T-helper 22 cell (primary cell): Measurements from ENCODE around the gene POLR2A.
A peak's percentile ranks its signal among the peaks of the same experiment; 100 is the strongest.
"Not testable (repeated sequence)": the region's sequence is repeated elsewhere in the genome, so short reads cannot be mapped to it uniquely, and the experiment has no call there.

Source experiments
- DNase-seq: peaks from one replicate; pipeline ENCODE4 v3.0.0-alpha.2; 2020; ENCODE audit warnings: low read depth

Gene POLR2A

DNA sequence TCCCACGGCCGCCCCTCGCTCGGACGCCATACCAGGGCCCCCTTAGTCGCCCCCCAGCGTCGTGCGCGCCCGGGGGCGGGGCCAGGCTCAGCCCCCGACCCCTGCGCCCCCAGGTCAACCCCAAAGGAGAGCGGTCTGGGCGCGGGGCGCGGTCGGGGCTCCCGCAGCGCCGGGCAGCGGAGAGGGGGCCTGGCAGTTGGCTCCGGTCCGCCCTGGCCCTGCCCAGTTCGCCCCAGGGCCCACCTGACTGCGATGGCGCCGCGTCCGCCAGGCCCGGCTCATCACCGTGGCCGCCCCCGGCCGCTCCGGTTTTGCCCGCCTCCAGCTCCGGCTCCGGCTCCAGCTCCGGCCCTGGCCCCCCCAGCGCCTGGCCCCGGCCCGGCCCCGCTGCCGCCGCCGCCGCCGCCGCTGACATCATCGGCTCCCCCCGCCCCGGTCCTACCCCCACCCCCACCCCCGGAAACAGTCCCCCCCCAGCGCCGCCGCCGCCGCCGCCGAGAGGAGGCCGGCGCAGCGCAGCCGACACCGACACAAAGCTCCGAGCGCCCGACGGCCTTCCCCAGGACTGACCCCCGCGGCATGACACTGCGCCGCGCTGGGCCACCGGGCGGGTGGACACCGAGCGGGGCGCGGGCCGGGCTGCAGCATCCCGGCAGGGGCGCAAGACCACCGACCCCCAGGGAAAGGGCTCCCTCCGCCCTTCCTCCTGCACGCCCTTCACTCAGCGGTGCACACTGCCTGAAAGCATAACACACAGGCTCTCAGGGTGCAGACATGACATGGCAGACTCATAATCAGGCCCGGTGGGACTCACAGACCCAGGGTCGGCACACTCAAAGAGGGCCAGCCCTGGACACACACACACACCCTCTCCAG lies 4.7 kb upstream of the POLR2A start, which contains the start of gene ZBTB4:
Gene ZBTB4 (minus strand): TSS at position 419 of the 876 bp plus-strand sequence. CDS start 12,830 bp downstream, outside the sequence.
- DNase-seq: peak; percentile 62

DNA sequence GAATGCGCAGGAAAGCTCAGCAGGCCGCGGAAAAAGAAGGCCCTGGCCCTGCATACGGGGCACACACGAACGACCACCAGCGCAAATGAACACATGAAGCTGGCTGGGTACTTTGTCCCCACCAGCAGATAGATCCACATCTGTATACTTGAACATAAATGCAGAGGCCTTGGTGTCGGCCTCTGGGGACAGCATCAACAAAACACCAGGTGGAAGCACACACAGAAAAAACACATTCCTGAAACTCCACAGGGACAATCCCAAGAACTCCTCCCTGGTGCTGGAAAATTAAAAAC lies 4.1 kb upstream of the POLR2A start:
- no peak for DNase-seq

DNA sequence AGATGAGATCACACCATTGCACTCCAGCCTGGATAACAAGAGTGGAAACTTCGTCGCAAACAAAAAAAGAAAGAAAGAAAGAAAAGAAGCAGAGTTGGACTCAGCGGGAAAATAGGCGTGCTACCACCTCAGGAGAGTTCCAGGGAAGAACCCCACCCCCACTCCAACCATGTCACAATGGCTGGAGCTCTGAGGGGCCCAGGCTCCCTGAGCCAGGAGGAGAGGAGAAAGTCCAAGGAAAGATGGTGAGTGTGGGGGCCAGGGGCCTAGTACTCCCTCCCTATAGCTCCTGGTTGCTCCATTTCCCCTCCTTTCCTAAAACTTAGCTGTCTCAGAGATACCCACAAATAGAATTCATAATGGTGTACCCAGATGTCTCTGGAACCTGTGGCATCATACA lies 2.9 kb upstream of the POLR2A start, which contains the start of gene SLC35G6:
Gene SLC35G6 (plus strand): TSS at position 172 of the 400 bp plus-strand sequence. CDS start 71 bp downstream, at position 243.
- not testable (repeated sequence) for DNase-seq

DNA sequence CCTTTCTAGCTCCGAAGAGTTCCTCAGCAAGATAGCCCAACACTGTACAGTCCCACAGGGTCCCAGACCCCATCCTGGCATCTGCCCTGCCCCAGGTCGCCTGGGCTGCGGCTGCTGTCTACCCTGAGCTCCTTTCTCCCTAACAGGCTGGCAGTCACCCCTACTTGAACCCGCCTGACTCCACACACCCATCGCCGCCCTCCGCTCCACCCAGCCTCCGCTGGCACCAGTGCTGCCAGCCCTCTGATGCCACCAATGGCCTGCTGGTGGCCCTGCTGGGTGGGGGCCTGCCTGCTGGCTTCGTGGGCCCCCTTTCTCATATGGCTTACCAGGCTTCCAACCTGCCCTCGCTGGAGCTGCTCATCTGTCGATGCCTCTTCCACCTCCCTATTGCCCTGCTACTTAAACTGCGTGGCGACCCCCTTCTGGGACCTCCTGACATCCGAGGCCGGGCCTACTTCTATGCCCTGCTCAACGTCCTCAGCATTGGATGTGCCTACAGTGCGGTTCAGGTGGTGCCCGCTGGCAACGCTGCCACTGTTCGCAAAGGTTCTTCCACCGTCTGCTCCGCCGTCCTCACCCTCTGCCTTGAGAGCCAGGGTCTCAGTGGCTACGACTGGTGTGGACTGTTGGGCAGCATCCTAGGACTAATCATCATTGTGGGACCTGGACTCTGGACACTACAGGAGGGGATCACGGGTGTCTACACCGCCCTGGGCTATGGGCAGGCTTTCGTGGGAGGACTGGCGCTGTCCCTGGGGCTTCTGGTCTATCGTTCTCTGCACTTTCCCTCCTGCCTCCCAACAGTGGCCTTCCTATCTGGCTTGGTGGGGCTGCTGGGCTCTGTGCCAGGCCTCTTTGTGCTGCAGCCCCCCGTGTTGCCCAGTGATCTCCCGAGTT lies 2.1 kb upstream of the POLR2A start:
- not testable (repeated sequence) for DNase-seq

DNA sequence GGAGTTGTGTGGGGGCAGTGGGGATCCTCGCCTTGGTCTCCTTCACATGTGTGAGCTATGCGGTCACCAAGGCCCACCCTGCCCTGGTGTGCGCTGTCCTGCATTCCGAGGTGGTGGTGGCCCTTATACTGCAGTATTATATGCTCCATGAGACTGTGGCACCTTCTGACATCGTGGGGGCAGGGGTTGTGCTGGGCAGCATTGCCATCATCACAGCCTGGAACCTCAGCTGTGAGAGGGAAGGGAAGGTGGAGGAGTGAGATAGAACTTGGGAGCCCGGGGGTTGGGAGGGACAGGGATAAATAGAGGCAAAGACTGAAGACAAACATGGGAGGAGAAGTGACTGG lies 1.5 kb upstream of the POLR2A start:
- not testable (repeated sequence) for DNase-seq

DNA sequence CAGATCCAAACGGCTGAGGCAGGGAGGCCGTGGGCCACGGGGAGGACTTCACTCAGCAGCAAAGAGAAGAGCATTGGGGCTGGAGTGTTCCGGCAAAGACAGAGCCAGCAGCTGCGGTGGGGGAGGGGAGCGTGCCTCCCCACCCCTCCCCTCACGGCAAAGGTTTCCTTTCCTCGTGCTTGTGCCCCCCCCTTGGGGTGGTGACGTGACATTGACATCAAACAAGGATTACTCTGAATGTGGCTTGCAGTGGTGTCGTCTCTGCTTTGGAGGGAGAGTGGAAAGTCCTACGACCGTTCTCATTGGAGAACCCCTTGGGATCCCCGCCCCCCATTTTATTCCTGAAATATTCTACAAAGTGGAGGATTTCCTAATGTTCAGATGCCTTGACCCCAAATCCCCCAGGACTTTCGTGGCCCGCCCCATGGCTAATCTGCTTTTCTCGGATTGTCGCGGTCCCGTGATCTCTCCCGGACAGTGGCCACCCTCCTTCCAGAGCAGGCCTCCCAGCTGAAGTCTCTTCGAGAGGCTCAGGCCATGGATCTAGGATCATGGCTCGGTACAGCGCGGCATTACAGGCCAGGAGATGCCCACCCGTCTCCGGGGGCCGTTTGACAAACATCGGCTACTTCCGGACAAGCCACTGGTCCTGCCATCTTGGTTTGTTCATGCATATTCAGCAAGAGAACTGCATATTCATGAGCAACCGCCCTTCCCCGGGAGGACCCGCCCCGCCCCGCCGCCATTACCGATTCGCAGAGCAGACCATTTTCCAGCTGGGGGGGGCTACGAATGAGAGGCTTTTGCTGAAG lies 705 bp upstream of the POLR2A start:
- peak; percentile 90 for DNase-seq

DNA sequence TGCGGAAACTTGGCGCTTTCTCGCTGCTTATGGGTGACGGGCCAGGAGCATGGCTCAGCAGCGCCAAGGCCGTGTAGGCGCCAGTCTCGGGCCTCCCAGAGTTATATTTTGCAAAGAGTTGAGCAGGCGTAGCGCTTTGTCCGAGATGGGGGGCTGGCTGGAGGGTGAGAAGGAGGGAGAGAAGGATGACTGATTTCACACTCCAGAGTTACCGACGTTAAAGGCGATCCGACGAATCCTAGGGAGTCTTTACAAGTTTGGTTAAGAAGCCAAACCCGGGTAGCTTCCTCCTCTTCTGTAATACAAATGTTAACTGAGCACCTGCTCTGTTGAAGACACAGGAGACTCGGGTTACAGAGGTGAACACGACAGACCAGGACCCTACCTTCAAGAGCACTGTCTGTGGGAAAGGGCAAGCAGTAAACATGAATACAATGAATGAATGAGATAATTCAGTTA lies 782 bp downstream of the POLR2A start:
- DNase-seq: no peak

DNA sequence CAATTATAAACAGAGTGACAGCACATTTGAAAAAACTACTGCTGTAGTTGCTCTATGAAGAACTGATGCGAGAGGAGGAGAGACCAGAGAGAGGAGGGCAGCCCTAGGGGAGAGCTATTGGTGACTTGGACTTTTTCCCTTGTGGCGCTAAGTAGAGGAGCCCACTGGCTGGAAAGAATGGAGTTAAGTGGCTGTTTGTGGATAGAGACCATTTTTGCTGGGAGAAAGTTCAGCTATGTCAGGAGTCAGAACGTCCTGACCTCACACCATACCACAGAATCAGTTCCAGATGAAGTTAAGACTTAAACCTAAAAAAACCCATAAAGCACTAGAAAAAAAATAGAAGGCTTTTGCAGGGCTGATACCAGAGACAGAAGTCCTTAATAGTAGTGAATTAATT lies 2.0 kb downstream of the POLR2A start:
- no peak for DNase-seq

DNA sequence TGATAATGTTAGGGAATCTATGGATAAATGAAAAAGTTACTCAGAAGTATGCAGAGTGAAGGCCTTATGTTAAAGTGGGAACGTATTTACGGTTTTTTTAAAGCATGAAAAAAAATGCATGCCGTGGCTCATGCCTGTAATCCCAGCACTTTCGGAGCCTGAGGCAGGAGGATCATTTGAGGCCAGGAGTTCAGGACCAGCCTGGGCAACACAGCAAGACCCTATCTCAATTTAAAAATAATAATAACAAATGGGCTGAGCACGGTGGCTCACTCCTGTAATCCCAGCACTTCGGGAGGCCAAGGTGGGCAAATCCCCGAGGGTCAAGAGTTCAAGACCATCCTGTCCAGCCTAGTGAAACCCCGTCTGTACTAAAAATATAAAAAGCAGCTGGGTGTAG lies 6.0 kb downstream of the POLR2A start:
- DNase-seq: no peak

DNA sequence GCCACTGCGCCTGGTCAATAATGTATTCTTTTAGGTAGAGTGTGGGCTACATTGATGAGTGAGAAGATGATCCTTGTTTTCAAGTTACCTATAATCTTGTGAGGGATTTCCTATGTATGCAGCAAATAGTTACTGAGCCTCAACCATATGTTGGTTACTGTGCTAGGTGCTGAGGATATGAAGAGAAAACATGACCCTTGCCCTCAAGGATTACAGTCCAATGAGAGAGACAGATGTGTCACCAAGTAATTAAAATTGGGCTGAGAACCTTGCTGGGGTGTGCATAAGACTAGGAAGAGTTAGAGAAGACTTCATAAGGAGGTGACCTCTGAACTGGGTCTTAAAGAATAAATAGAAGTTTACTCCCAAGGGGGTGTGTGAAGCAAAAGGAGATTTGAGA lies 7.4 kb downstream of the POLR2A start:
- no peak for DNase-seq

DNA sequence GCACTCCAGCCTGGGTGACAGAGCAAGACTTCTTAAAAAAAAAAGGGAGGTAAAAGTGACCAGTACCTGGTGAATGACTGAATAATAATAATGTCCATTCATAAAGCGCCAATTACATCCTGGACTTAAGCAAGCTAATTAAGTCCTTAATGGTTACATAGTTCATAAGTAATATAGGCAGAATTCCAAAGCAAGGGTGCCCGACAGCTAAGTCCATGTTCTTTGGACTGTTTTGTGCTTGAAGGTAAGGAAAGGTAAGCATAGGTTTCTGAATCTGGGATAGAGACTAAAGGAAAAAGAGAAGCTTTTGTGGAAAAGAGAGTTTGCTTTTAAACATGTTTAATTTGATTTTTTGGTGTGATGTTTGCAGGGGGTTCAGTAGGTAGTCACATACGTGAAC lies 9.8 kb downstream of the POLR2A start:
- no peak for DNase-seq

DNA sequence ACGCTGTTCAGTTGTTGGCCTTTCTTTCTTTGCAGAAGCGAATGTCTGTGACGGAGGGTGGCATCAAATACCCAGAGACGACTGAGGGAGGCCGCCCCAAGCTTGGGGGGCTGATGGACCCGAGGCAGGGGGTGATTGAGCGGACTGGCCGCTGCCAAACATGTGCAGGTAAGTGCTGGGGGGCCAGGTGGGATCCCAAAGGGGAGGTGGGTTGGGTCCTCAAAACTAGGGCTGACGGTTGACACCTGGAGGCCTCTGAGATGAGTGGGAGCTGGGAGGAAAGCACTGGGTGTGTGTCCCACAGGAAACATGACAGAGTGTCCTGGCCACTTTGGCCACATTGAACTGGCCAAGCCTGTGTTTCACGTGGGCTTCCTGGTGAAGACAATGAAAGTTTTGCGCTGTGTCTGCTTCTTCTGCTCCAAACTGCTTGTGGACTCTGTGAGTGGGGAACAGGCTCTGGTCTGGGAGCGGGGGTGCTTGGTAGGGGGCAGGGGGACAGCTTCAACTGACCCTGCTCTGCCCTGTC lies 11.8 kb downstream of the POLR2A start:
- no peak for DNase-seq

DNA sequence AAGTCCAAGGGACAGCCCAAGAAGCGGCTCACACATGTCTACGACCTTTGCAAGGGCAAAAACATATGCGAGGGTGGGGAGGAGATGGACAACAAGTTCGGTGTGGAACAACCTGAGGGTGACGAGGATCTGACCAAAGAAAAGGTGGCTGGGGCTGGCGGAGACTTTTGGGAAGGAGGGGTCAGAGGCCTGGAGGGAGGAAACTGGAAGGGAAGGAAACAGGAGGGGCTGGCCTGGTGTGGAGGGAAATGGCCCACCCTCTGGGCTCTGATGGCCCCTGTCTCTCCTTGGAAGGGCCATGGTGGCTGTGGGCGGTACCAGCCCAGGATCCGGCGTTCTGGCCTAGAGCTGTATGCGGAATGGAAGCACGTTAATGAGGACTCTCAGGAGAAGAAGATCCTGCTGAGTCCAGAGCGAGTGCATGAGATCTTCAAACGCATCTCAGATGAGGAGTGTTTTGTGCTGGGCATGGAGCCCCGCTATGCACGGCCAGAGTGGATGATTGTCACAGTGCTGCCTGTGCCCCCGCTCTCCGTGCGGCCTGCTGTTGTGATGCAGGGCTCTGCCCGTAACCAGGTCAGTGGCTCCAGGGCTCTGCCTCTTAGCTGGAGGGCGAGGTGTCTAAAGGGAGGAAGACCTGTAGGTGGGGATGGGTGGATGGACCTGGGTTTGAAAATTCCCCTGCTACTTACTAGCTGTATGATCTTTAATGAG lies 12.5 kb downstream of the POLR2A start:
- no peak for DNase-seq

DNA sequence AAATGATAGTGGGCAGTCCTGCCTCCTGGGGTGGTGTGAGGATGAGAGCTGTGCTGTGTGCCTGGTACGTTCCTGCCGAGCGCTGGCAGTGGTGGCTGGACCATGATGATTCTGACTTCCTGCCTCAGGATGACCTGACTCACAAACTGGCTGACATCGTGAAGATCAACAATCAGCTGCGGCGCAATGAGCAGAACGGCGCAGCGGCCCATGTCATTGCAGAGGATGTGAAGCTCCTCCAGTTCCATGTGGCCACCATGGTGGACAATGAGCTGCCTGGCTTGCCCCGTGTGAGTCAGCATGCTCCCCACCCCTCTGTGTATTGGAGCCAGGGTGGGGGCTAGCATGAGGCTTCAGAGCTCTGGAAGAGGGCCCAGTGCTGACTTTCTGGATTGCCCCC lies 13.1 kb downstream of the POLR2A start:
- DNase-seq: no peak

DNA sequence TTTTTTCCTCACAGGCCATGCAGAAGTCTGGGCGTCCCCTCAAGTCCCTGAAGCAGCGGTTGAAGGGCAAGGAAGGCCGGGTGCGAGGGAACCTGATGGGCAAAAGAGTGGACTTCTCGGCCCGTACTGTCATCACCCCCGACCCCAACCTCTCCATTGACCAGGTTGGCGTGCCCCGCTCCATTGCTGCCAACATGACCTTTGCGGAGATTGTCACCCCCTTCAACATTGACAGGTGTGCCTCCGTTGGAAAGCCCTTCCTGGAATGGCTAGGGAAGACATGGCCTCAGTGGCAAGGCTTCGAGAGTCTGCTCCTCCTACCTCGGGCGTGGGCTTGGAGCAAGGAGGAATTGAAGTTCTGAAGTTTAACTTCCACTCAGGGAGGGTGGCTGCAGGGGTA lies 13.5 kb downstream of the POLR2A start:
- no peak for DNase-seq

DNA sequence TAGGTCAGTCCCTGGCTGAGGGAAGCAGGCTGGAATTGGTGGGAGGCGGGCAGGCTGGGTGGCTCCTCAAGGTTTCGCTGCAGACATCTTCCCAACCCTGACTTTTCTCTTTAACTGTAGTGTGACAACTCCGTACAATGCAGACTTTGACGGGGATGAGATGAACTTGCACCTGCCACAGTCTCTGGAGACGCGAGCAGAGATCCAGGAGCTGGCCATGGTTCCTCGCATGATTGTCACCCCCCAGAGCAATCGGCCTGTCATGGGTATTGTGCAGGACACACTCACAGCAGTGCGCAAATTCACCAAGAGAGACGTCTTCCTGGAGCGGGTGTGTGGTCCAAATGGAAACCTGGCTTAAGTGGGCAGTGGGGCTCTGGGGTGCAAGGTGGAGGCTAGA lies 15.0 kb downstream of the POLR2A start:
- no peak for DNase-seq

DNA sequence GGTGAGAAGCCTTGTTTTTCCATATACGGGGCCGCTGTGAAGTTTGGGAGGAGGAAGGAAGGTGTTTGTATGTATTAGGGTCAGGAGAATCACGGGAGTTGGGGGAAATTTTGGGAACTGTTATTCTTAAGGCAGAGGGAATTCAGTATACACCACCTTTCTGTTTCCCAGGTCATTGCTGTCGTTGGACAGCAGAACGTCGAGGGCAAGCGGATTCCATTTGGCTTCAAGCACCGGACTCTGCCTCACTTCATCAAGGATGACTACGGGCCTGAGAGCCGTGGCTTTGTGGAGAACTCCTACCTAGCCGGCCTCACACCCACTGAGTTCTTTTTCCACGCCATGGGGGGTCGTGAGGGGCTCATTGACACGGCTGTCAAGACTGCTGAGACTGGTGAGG lies 17.6 kb downstream of the POLR2A start:
- DNase-seq: no peak

DNA sequence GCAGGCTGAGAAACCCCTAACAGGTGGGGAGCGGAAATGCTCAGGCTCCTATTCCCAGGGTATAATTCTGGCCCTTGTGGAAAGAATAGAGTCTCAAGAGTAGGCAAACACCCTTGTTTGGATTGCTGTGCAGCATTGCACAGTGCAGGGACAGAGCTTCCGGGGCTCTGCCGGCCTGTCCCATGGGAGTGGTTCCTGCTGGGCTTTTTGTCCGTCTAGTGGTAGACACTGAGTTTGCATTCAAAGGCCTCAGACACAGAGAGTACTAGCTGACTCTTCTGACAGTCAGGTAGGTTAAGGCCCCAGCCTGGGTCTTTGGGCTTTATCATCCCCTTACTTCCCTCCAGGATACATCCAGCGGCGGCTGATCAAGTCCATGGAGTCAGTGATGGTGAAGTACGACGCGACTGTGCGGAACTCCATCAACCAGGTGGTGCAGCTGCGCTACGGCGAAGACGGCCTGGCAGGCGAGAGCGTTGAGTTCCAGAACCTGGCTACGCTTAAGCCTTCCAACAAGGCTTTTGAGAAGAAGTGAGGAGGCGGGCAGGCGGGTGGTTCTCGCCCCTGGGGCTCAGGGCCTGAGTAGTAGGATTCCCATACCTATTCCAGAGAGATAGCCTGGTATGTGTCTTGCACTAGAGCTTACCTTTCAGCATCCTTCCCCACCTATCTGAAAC lies 18.1 kb downstream of the POLR2A start:
- no peak for DNase-seq

DNA sequence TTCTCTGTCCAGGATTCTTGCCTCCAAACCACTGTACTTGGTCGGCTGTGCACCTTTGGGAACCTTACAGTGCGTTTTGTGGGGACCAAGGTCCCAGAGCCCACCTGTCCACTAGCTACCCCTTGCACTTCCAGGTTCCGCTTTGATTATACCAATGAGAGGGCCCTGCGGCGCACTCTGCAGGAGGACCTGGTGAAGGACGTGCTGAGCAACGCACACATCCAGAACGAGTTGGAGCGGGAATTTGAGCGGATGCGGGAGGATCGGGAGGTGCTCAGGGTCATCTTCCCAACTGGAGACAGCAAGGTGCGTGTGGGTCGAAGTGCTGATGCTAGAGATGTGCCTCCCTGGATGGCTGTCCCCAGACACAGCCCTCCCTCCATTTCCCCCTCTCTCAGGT lies 18.8 kb downstream of the POLR2A start:
- DNase-seq: no peak

DNA sequence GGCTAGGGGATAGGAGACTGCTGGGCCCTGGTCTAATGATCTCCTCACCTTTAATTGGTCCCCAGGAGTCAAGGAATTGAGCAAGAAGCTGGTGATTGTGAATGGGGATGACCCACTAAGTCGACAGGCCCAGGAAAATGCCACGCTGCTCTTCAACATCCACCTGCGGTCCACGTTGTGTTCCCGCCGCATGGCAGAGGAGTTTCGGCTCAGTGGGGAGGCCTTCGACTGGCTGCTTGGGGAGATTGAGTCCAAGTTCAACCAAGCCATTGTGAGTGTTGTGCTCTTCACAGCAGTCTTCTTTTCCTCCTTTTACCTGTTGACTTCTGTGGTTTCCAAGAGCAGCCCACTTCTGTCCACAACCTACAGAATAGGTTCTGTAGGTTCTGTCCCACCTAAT lies 19.4 kb downstream of the POLR2A start:
- DNase-seq: no peak

DNA sequence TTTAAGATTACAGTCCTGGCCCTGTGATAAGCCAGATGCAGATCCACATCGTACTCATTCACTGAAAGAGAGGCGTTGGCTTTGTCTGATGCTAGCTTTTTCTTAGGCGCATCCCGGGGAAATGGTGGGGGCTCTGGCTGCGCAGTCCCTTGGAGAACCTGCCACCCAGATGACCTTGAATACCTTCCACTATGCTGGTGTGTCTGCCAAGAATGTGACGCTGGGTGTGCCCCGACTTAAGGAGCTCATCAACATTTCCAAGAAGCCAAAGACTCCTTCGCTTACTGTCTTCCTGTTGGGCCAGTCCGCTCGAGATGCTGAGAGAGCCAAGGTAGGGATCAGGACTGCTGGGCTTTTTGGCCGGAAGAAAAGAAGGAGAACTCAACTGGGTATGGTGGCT lies 24.0 kb downstream of the POLR2A start:
- DNase-seq: no peak
